ENCODE results near the gene SSTR4. TPM values are rescaled to one million over a fixed set of nuclear protein-coding genes. Genes with fewer than 3 reads are reported as not detected.

SSTR4 gene
- total RNA-seq, 1 donor: not detected

GRCh38 chr20:23000232-23000947 lies 34.7 kb upstream of the SSTR4 start:
- no peak for DNase-seq (ENCODE audit: low read depth)
- no peak overlapping the region for H3K4me3 ChIP-seq (ENCODE audit: low read depth, low read length)
- no peak for TF ChIP-seq CTCF (IDR thresholded peaks at IDR 0.05; ENCODE audit: insufficient read depth, low read length)

- DNase-seq (ENCODE audit: low read depth): no peak
- no peak for TF ChIP-seq CTCF (IDR thresholded peaks at IDR 0.05; ENCODE audit: insufficient read depth, low read length)
- no peak overlapping the region for H3K4me3 ChIP-seq (ENCODE audit: low read depth, low read length)
Measured at GRCh38 chr20:23002276-23002675, 32.8 kb upstream of the SSTR4 start.

- no peak overlapping the region for H3K4me3 ChIP-seq (ENCODE audit: low read depth, low read length)
- no peak for TF ChIP-seq CTCF (IDR thresholded peaks at IDR 0.05; ENCODE audit: insufficient read depth, low read length)
- DNase-seq (ENCODE audit: low read depth): no peak
Measured at GRCh38 chr20:23003077-23003635, 32.0 kb upstream of the SSTR4 start.

GRCh38 chr20:23003881-23004460 lies 31.1 kb upstream of the SSTR4 start:
- no peak overlapping the region for H3K4me3 ChIP-seq (ENCODE audit: low read depth, low read length)
- no peak for TF ChIP-seq CTCF (IDR thresholded peaks at IDR 0.05; ENCODE audit: insufficient read depth, low read length)
- DNase-seq (ENCODE audit: low read depth): no peak

- DNase-seq (ENCODE audit: low read depth): peak; percentile 12
- H3K4me3 ChIP-seq (ENCODE audit: low read depth, low read length): no peak overlapping the region
- TF ChIP-seq CTCF (IDR thresholded peaks at IDR 0.05; ENCODE audit: insufficient read depth, low read length): no peak
Measured at GRCh38 chr20:23005776-23006175, 29.3 kb upstream of the SSTR4 start.

GRCh38 chr20:23007462-23007861 lies 27.6 kb upstream of the SSTR4 start:
- TF ChIP-seq CTCF (IDR thresholded peaks at IDR 0.05; ENCODE audit: insufficient read depth, low read length): no peak
- no peak for DNase-seq (ENCODE audit: low read depth)

More at GRCh38 chr20:23007462-23007861, 27.6 kb upstream of the SSTR4 start:
- H3K4me3 ChIP-seq (ENCODE audit: low read depth, low read length): no peak overlapping the region
